OCI-LY1 (cell line): ENCODE data around the gene BAD.

Experiments used
- H2AFZ ChIP-seq: fragments of 200-600 bp; sonication (generic), shearing (Covaris generic); 2 replicates; pipeline ENCODE4 v1.6.0; 2014; ENCODE audit warnings: antibody characterized with exemption, mild to moderate bottlenecking, low read length
- H3F3A ChIP-seq: fragments of 200-600 bp; sonication (generic), shearing (Covaris generic); 2 replicates; pipeline ENCODE4 v1.6.0; 2014; ENCODE audit warnings: mild to moderate bottlenecking, antibody characterized with exemption, low read length, moderate library complexity; ENCODE audit not compliant: insufficient read depth
- H3K27ac ChIP-seq: fragments of 200-600 bp; sonication (generic); 2 replicates; pipeline ENCODE4 v1.5.1; 2014; ENCODE audit warnings: low read length, mixed run types, mild to moderate bottlenecking, low read depth; ENCODE audit not compliant: poor library complexity, severe bottlenecking
- H3K27me3 ChIP-seq: fragments of 200-600 bp; sonication (generic); 2 replicates; pipeline ENCODE4 v1.6.0; 2014; ENCODE audit warnings: antibody characterized with exemption, mild to moderate bottlenecking, low read length, moderate library complexity; ENCODE audit not compliant: insufficient read depth
- H3K36me3 ChIP-seq: fragments of 200-600 bp; sonication (generic); 2 replicates; pipeline ENCODE4 v1.6.1; 2014; ENCODE audit warnings: mild to moderate bottlenecking, antibody characterized with exemption, low read length, moderate library complexity, mixed read lengths; ENCODE audit not compliant: insufficient read depth
- H3K4me1 ChIP-seq: fragments of 200-600 bp; sonication (generic); 2 replicates; pipeline ENCODE4 v1.5.1; 2014; ENCODE audit warnings: mild to moderate bottlenecking, low read length, moderate library complexity; ENCODE audit not compliant: insufficient read depth, severe bottlenecking
- H3K4me2 ChIP-seq: fragments of 200-600 bp; sonication (generic), shearing (Covaris generic); 2 replicates; pipeline ENCODE4 v1.6.1; 2014; ENCODE audit warnings: low read length
- H3K4me3 ChIP-seq: fragments of 200-600 bp; sonication (generic); 2 replicates; pipeline ENCODE4 v1.5.1; 2014; ENCODE audit warnings: low read length, low read depth, mild to moderate bottlenecking, mixed read lengths; ENCODE audit not compliant: poor library complexity, severe bottlenecking
- H3K79me2 ChIP-seq: fragments of 200-600 bp; shearing (Covaris generic); 2 replicates; pipeline ENCODE4 v1.6.1; 2016; ENCODE audit warnings: mixed run types, low read length, mixed read lengths; ENCODE audit not compliant: insufficient read depth
- H3K9ac ChIP-seq: fragments of 200-600 bp; sonication (generic), shearing (Covaris generic); 2 replicates; pipeline ENCODE4 v1.6.1; 2014; ENCODE audit warnings: mild to moderate bottlenecking, low read length, mixed read lengths
- H3K9me2 ChIP-seq: fragments of 200-600 bp; sonication (generic), shearing (Covaris generic); 2 replicates; pipeline ENCODE4 v1.6.1; 2014; ENCODE audit warnings: low read depth, mild to moderate bottlenecking, low read length, mixed read lengths
- H3K9me3 ChIP-seq: fragments of 200-600 bp; shearing (Covaris generic); 2 replicates; pipeline ENCODE4 v1.6.1; 2014; ENCODE audit warnings: low read length, mixed read lengths
- H4K20me1 ChIP-seq: fragments of 200-600 bp; sonication (generic), shearing (Covaris generic); 2 replicates; pipeline ENCODE4 v1.6.0; 2016; ENCODE audit warnings: mild to moderate bottlenecking, low read length; ENCODE audit not compliant: insufficient read depth
- EZH2 ChIP-seq: fragments of 200-600 bp; sonication (generic), shearing (Covaris generic); IDR thresholded peaks from 2 replicates; pipeline ENCODE4 v1.8.0; 2017; ENCODE audit warnings: borderline replicate concordance, mixed run types, mild to moderate bottlenecking, antibody characterized with exemption, low read length, moderate library complexity, mixed read lengths
- TF ChIP-seq, protein P1 (sequence below): fragments of 200-600 bp; sonication (generic), shearing (Covaris generic); IDR thresholded peaks from 2 replicates; pipeline ENCODE4 v1.5.1; 2017; ENCODE audit warnings: mild to moderate bottlenecking, antibody characterized with exemption, low read length, moderate library complexity, mixed read lengths

BAD gene

DNA sequence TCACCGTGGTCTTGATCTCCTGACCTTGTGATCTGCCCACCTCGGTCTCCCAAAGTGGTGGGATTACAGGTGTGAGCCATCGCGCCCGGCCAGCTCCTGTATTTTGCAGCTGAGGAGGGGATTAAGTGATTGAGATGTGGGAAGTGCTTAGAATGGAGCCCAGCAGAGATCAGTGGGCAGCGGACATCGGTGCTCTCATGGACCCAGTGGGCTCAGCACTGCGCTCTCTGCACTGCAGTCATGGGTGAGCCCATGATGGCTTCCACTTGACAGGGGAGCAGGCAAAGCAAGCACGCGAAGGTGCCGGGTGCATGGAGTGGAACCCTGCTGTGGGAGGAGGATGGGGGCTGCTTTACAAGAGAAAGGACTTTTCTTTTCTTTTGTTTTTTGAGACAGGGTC, 46.4 kb upstream of the BAD start:
- Histone ChIP-seq H3K27ac (no peak overlapping the region), H3K4me2 (no peak overlapping the region), H3K27me3 (peaks cover 4% of the 10 kb centered on the region; the same call in 1 of the 2 replicates), H3K9me3 (no peaks in the 10 kb centered on the region), H3F3A (no peaks in the 10 kb centered on the region), H3K79me2 (no peaks in the 10 kb centered on the region), H2AFZ (no peak overlapping the region), H3K36me3 (no peaks in the 10 kb centered on the region), H3K4me3 (no peak overlapping the region), H3K9ac (no peak overlapping the region), H3K4me1 (peaks cover 17% of the 10 kb centered on the region), H4K20me1 (no peaks in the 10 kb centered on the region), H3K9me2 (no peaks in the 10 kb centered on the region)
- no peak for TF ChIP-seq EZH2
- TF ChIP-seq, protein P1, sequence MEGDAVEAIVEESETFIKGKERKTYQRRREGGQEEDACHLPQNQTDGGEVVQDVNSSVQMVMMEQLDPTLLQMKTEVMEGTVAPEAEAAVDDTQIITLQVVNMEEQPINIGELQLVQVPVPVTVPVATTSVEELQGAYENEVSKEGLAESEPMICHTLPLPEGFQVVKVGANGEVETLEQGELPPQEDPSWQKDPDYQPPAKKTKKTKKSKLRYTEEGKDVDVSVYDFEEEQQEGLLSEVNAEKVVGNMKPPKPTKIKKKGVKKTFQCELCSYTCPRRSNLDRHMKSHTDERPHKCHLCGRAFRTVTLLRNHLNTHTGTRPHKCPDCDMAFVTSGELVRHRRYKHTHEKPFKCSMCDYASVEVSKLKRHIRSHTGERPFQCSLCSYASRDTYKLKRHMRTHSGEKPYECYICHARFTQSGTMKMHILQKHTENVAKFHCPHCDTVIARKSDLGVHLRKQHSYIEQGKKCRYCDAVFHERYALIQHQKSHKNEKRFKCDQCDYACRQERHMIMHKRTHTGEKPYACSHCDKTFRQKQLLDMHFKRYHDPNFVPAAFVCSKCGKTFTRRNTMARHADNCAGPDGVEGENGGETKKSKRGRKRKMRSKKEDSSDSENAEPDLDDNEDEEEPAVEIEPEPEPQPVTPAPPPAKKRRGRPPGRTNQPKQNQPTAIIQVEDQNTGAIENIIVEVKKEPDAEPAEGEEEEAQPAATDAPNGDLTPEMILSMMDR: no peak

DNA sequence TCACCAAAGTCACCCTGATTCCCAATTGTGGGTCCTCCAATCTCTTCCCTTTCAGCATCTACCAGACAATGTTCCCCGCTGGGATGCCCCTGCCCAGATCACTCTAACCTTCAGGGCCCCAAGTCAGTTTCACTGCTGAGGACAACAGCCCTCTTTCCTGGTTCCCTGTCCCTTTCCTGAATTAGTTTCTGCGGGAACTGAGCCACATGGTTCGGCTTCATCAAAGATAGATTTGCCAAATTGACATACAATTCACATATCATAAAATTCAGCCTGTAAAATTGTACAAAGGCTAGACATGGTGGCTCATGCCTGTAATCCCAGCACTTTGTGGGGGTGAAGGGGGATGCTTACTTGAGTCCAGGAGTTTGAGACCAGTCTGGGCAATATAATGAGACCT, 43.5 kb upstream of the BAD start:
- TF ChIP-seq EZH2: no peak
- TF ChIP-seq, protein P1: no peak
- H3K27ac ChIP-seq: no peak overlapping the region

DNA sequence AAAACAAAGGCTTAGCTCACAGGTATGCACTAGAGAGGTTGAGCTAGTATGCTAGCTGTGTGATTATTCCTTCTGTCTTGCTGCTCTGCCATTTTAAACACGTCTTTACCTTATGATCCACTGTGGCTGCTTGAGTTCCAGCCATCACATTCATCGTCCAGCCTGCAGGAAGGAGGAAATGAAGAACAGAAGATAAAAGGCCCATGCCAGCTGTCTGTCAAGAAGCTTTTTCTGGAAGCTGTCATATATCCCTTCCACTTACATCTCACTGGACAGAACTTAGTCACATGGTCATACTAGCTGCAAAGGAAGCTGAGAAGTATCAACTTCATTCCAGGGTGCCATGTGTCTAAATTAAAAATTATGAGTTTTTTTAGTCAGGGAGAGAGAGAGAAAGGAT, 42.9 kb upstream of the BAD start:
- Histone ChIP-seq H2AFZ (no peak overlapping the region), H3K27me3 (peaks cover 4% of the 10 kb centered on the region; the same call in 1 of the 2 replicates), H3K9ac (no peak overlapping the region), H3K4me2 (no peak overlapping the region), H3F3A (no peaks in the 10 kb centered on the region), H3K79me2 (no peaks in the 10 kb centered on the region), H4K20me1 (no peaks in the 10 kb centered on the region), H3K27ac (no peak overlapping the region), H3K9me3 (no peaks in the 10 kb centered on the region), H3K4me3 (no peak overlapping the region), H3K4me1 (peaks cover 9% of the 10 kb centered on the region), H3K36me3 (no peaks in the 10 kb centered on the region), H3K9me2 (no peaks in the 10 kb centered on the region)
- no peak for TF ChIP-seq EZH2
- TF ChIP-seq, protein P1: no peak

More for the DNA sequence above, 43.5 kb upstream of the BAD start:
- H3K36me3 ChIP-seq: no peaks in the 10 kb centered on the region
- H3K79me2 ChIP-seq: no peaks in the 10 kb centered on the region
- no peak overlapping the region for H3K4me3 ChIP-seq
- no peak overlapping the region for H3K4me2 ChIP-seq
- no peak overlapping the region for H2AFZ ChIP-seq
- no peak overlapping the region for H3K9ac ChIP-seq
- H3K27me3 ChIP-seq: peaks cover 4% of the 10 kb centered on the region; the same call in 1 of the 2 replicates
- H3K9me2 ChIP-seq: no peaks in the 10 kb centered on the region
- H3K9me3 ChIP-seq: no peaks in the 10 kb centered on the region
- no peaks in the 10 kb centered on the region for H3F3A ChIP-seq
- peaks cover 9% of the 10 kb centered on the region for H3K4me1 ChIP-seq
- H4K20me1 ChIP-seq: no peaks in the 10 kb centered on the region
